Measurements from ENCODE around the gene DNAH8. TPM values are rescaled to one million over a fixed set of nuclear protein-coding genes. Genes with fewer than 3 reads are reported as not detected.

Gene DNAH8
- total RNA-seq, 1 experiment from 2014 or later, result not detected

DNA sequence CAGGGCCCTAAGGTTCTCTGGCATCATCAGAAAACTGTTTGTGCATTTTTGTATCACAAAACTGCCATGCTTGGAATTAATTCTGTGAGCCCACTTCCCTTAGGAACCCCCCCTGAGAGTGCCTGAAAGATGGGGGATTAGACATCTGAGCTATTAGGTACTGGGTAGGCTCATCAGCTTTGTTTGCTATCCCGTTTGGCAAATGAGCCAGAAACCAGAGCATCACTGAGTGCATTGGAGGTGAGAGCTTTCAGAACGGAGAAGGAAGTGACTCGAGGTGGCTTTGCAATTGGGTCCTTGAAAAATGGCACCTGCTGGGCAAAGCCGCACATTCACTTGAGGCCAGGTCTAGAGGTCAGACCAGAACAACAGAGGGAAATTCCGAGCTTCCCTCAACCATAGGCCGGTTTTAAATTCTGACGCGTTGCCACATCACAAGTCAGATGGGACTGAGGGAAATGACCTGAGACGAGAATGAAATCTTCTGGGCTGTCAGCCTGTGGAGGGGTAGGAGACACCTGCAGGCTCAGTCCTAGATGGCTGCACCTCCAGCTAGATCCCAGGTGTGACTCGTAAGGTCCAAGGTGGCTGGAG lies 325.1 kb downstream of the DNAH8 start:
- ChIA-PET CTCF (no interaction called here), POLR2A (ENCODE audit: unreplicated experiment) (no interaction called here)
- no peak for DNase-seq
- Histone ChIP-seq H3K9me2 (ENCODE audit: insufficient read depth) (no peaks in the 10 kb centered on the region), H3F3A (ENCODE audit: insufficient read depth, low read depth) (no peaks in the 10 kb centered on the region), H3K79me2 (ENCODE audit: low read depth) (no peaks in the 10 kb centered on the region), H3K27me3 (ENCODE audit: insufficient read depth, low read depth) (peaks cover 100% of the 10 kb centered on the region), H2AFZ (no peak overlapping the region), H3K4me2 (no peak overlapping the region), H3K27ac (no peak overlapping the region), H3K4me3 (no peak overlapping the region), H4K20me1 (ENCODE audit: insufficient read depth) (no peaks in the 10 kb centered on the region), H3K9me3 (ENCODE audit: insufficient read depth, low read depth) (no peaks in the 10 kb centered on the region), H3K4me1 (replicated peaks; ENCODE audit: insufficient read depth) (no peaks in the 10 kb centered on the region), H3K36me3 (ENCODE audit: low read depth) (no peaks in the 10 kb centered on the region)
- BruUV-seq (replicated peaks), result no TSS peak
- TF ChIP-seq, protein P1, sequence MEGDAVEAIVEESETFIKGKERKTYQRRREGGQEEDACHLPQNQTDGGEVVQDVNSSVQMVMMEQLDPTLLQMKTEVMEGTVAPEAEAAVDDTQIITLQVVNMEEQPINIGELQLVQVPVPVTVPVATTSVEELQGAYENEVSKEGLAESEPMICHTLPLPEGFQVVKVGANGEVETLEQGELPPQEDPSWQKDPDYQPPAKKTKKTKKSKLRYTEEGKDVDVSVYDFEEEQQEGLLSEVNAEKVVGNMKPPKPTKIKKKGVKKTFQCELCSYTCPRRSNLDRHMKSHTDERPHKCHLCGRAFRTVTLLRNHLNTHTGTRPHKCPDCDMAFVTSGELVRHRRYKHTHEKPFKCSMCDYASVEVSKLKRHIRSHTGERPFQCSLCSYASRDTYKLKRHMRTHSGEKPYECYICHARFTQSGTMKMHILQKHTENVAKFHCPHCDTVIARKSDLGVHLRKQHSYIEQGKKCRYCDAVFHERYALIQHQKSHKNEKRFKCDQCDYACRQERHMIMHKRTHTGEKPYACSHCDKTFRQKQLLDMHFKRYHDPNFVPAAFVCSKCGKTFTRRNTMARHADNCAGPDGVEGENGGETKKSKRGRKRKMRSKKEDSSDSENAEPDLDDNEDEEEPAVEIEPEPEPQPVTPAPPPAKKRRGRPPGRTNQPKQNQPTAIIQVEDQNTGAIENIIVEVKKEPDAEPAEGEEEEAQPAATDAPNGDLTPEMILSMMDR (conservative IDR thresholded peaks at IDR 0.05), result no peak
- TF ChIP-seq EZH2 (IDR thresholded peaks at IDR 0.05; ENCODE audit: low read depth), result no peak
- intact Hi-C loops (cut with micrococcal nuclease; ENCODE audit: unreplicated experiment), result no loop called here

DNA sequence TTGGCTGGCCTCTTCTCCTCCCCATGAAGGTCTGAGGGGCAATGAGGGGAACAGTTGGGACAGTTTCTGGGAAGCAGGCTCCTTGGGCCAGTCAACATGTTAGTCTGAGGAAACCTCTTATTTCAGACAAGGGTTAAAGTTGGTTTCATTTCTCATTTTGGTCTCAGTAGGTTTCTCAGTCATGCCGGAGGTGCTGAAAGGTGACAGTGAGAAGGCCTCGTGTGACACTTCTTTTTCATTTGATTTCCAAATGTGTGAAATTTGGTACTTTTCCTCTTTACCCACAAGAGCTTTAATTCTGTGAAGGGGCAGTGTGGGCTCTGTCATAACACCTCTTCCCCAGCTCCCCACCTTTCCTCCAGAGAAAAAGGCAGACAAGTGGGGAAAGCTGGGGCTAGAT lies 326.0 kb downstream of the DNAH8 start:
- no peak overlapping the region for H3K27ac ChIP-seq
- no peak overlapping the region for H3K4me3 ChIP-seq
- H4K20me1 ChIP-seq (ENCODE audit: insufficient read depth), result no peaks in the 10 kb centered on the region
- no peaks in the 10 kb centered on the region for H3F3A ChIP-seq (ENCODE audit: insufficient read depth, low read depth)
- H3K9me2 ChIP-seq (ENCODE audit: insufficient read depth), result no peaks in the 10 kb centered on the region
- no TSS peak for BruUV-seq (replicated peaks)
- peaks cover 97% of the 10 kb centered on the region for H3K27me3 ChIP-seq (ENCODE audit: insufficient read depth, low read depth)
- no peaks in the 10 kb centered on the region for H3K4me1 ChIP-seq (replicated peaks; ENCODE audit: insufficient read depth)
- CTCF ChIA-PET, result no interaction called here
- no peak overlapping the region for H2AFZ ChIP-seq
- no peak for DNase-seq
- TF ChIP-seq EZH2 (IDR thresholded peaks at IDR 0.05; ENCODE audit: low read depth), result no peak
- TF ChIP-seq, protein P1 (conservative IDR thresholded peaks at IDR 0.05), result no peak
- H3K9me3 ChIP-seq (ENCODE audit: insufficient read depth, low read depth), result no peaks in the 10 kb centered on the region
- POLR2A ChIA-PET (ENCODE audit: unreplicated experiment), result no interaction called here
- intact Hi-C loops (cut with micrococcal nuclease; ENCODE audit: unreplicated experiment), result no loop called here
- no peaks in the 10 kb centered on the region for H3K36me3 ChIP-seq (ENCODE audit: low read depth)
- H3K79me2 ChIP-seq (ENCODE audit: low read depth), result no peaks in the 10 kb centered on the region
- no peak overlapping the region for H3K4me2 ChIP-seq

DNA sequence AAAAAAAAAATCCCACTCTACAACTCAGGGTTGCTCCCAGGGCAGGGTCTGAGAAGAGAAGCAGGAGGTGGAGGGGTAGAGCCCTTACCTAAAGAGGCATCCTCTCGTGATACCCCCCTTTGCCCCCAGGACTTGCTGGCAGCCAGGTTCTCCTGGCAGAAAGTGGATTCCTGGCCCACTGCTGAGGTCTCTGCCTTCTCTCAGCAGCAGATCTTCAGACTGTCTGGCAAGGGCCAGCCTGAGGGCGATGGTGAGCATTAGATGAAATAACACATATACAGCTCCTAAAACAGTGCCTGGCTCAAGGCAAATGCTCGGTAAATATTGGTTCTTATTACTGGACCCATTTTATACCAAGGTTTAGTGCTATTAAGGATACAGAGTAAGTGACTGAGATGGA lies 328.7 kb downstream of the DNAH8 start:
- Histone ChIP-seq H3K27ac (no peak overlapping the region), H3K9me3 (ENCODE audit: insufficient read depth, low read depth) (no peaks in the 10 kb centered on the region), H3K27me3 (ENCODE audit: insufficient read depth, low read depth) (peaks cover 94% of the 10 kb centered on the region), H3F3A (ENCODE audit: insufficient read depth, low read depth) (no peaks in the 10 kb centered on the region), H2AFZ (no peak overlapping the region), H3K9me2 (ENCODE audit: insufficient read depth) (no peaks in the 10 kb centered on the region), H3K36me3 (ENCODE audit: low read depth) (no peaks in the 10 kb centered on the region), H3K4me1 (replicated peaks; ENCODE audit: insufficient read depth) (no peaks in the 10 kb centered on the region), H3K4me2 (no peak overlapping the region), H3K79me2 (ENCODE audit: low read depth) (no peaks in the 10 kb centered on the region), H3K4me3 (no peak overlapping the region), H4K20me1 (ENCODE audit: insufficient read depth) (no peaks in the 10 kb centered on the region)
- no peak for TF ChIP-seq EZH2 (IDR thresholded peaks at IDR 0.05; ENCODE audit: low read depth)
- TF ChIP-seq, protein P1 (conservative IDR thresholded peaks at IDR 0.05), result no peak
- no peak for DNase-seq
- ChIA-PET POLR2A (ENCODE audit: unreplicated experiment) (no interaction called here), CTCF (no interaction called here)
- intact Hi-C loops (cut with micrococcal nuclease; ENCODE audit: unreplicated experiment), result no loop called here
- BruUV-seq (replicated peaks), result no TSS peak

Data from PC-9 (cell line).